Measurements from ENCODE around the gene HGD.
"Not testable (repeated sequence)": the region's sequence is repeated elsewhere in the genome, so short reads cannot be mapped to it uniquely, and the experiment has no call there.

The HGD gene

DNA sequence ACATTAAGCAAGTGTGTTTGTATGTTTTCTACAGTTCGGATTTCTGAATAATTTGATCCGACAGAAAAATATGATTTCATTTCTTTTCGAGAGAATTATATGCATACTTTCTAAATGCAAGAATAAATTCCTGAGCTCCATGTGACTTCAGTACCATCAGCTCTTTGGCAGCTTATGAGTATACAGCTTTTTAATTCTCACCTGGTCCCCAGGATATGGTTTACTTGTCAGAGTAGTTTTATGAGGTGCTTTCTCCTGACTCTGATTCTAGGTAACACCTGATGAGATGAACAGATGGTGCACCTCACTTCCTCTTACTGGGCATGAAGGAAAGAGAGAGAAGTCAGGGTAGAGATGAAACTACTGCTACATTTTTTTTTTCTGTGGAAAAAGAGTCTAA lies 3.1 kb downstream of the HGD start:
- no peak for DNase-seq (ENCODE audit: low read depth in 2 of 2)

DNA sequence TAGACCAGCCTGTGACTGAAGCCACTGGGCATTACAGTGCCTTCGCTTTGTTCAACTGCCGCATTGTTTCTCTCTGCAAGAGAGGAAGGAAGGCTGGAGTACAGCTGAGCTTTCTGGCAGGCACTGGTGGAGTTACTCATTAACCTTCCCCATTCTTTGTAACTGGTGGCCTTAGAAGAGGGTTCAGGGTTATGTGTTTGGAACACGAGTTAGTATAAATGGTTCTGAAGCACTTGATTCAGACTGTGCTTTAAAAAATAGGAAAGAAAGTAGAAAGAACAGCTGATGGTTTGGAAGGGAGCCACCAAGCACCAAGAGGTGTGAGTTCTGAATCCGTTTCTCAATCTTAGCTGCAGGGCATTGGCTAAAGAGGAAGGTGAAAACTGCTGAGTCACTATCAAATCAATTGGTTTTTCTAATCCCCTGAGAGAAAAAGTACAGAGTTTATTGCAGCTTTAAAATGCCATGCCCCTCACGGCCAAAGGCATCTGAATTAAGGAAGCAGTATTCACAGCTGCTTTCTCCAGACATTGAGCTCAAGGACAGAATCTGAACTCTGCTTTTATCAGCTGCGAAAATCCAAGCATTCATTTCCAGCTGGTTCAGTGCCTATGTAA lies 3.6 kb downstream of the HGD start:
- no peak for DNase-seq (ENCODE audit: low read depth in 2 of 2)

DNA sequence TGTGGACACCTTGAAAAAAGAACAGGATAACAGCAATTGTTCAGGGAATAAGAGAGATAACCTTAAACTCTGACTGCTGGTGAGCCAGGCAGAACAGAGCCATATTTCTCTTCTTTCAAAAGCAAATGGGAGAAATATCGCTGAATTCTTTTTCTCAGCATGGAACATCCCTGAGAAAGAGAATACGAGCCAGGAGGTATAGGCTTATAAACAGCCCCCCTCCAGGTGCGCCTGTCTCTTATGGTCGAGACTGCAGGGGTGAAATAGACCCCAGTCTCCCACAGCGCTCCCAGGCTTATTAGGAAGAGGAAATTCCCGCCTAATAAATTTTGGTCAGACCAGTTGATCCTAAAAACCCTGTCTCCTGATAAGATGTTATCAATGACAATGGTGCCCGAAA lies 4.8 kb downstream of the HGD start:
- not testable (repeated sequence) for DNase-seq (ENCODE audit: low read depth in 2 of 2)

DNA sequence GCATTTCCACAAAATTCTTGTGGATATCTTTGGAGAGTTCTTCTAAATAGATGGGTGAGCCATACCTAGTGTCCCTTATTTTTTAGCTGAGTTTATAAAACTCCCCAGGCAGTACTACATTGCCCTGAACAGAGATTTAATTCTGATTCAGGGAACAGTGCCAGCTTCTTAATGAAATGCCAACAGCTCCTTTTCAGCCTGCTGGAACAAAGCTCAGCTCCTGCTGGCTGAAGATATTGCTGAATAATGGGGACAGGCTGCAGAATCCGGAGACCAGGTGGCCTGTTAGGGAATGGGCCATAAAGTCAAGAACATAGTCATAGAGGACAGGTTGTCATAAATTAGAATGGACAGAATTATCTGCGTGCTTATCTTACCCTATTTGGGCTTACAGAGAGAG lies 8.9 kb downstream of the HGD start:
- no peak for DNase-seq (ENCODE audit: low read depth in 2 of 2)

DNA sequence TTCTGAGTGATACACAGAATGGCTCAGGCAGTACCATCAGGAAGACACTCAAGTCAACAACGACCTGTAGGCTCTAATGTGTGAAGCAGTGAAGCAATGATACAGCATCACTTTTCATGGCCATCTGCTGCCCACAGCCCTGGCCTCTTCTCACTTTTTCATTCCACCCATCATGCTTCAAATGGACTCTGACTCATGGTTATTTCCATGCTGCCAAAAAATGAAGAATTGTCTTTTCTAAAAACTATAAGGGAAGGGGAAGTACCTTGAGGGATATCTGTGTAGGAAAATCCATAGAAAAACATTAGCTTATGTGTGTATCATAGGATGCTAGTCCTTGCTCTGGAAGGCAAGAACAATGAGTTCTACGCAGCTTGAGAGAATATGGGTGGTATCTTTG lies 11.5 kb downstream of the HGD start:
- DNase-seq (ENCODE audit: low read depth in 2 of 2), result no peak

DNA sequence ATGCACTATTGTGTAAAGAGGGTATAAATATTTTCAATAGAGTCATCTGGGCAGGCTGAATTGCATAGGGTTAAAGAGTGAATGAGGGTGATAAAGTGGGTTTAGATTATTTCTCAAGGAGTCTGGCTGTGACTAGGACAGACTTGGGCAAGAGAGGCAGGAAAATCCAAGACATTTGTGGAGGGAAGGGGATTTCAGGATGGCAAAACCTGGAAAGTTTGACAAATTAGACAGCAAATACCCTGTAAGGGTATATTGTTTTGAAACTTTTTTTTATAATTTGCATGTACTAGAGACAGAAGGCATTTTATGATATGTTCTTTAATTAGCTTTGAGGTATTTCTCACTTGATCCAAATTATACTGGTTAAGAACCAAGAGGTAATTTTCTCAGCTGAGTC lies 17.1 kb downstream of the HGD start:
- DNase-seq (ENCODE audit: low read depth in 2 of 2), result no peak

DNA sequence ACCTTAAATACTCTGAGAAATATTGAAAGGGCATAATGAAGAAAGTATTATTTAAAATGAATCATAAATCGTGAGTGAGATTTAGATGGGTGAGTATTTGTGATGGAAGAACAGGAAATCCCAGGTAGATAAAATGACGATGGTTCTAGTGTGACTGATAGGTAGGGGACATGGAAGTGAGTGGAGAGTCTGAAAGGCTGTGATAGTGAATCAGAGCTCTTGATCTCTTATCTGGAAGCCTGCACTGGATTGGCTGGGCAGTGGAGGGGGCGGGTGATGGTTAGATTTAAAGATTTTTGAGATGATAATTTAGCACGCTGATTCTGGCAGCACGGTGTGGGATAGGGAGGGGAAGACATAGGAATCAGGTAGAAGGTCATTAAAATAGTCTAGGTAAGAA lies 20.1 kb downstream of the HGD start:
- no peak for DNase-seq (ENCODE audit: low read depth in 2 of 2)

DNA sequence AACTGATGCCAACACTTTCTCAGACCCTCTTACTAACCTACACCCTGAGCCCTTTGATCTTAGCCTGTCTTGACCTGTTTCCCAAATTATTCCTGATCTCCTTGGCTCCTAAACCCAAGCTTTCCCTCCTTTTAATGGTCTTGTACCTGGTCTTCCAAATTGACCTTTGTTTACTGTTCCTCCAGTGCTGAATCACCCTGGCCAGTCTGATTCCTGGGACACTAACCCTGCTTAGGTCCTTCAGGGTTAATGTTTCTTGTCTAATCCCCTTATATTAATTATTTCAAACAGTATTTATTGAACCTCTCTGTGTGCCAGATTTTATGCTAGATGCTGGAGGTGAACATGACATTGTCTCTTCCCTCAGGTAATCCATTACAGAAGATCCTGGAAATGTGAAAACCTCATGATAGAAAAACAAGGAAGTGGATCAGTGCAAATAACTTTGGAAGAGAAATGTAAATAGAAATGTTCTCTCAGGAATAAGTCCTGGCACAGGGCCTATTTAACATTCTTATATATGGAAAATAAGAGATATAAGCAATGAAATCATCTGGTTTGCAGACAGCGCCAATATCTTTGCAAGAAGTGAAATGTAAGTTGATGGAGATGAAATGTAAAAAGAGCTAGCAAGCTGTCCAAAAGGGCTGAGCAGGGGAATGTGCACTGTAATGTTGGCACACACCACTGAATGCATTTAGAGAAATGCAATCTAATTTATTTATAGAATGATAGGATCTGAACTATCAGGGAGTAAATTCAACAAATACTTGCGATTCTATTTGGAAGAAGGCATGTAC lies 20.7 kb downstream of the HGD start:
- no peak for DNase-seq (ENCODE audit: low read depth in 2 of 2)

DNA sequence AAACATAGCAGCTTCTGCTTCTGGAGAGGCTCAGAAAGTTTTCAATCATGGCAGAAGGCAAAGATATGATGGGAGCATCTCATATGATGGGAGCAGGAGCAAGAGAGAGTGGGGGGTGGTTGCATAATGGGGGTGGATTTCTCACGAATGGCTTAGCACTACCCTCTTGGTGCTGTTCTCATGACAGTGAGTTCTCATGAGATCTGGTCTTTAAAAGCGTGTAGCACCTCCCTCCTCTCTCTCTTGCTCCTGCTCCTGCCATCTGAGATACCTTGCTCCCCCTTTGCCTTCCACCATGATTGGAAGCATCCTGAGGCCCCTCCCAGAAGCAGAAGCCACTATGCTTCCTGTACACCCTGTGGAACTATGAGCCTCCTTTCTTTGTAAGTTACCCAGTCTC lies 22.2 kb downstream of the HGD start:
- DNase-seq (ENCODE audit: low read depth in 2 of 2), result no peak

DNA sequence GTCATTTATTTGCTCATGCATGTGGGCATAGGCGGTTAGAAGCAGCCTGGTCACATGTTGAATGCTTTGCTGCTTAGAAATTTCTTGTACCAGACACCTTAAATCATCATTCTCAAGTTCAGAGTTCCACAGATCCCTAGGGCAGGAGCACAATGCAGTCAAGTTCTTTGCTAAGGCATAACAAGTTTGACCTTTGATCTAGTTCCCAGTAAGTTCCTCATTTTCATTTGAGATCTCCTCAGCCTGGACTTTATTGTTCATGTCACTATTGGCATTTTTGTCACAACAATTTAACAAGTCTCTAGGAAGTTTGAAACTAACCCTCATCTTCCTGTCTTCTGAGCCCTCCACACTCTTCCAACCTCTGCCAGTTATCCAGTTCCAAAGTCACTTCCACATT lies 22.8 kb downstream of the HGD start:
- DNase-seq (ENCODE audit: low read depth in 2 of 2), result no peak

DNA sequence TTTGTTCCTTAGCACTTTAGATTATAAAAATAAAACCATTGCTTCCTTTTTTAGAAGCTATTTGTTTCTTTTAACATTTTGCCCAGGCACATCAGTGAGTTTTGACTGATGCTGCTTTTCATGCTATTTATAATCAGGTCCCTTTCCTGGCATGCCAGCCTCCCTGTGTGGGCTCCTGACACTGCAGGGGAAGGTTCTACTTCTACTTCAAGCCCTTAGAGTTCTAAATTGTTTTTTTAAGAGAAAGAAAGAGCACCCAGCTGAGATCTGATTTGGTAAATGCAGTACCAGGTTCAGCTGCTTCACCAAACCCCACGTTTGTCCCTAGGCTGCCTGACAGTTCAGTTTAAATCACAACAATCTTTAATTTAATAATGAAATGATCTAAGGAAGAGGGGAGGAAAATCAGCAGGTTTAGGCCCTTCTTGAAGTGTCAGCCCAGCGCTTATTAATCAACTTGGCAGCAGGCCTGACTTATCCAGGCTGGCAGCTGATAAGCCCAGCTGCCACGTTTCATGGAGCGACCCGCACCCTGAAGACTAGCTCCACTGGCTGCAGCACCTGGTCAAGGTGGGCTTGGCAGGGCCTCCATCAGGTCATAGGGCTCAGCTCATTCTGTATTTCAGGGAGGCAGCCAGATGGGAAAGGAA lies 29.0 kb downstream of the HGD start:
- DNase-seq (ENCODE audit: low read depth in 2 of 2), result no peak

DNA sequence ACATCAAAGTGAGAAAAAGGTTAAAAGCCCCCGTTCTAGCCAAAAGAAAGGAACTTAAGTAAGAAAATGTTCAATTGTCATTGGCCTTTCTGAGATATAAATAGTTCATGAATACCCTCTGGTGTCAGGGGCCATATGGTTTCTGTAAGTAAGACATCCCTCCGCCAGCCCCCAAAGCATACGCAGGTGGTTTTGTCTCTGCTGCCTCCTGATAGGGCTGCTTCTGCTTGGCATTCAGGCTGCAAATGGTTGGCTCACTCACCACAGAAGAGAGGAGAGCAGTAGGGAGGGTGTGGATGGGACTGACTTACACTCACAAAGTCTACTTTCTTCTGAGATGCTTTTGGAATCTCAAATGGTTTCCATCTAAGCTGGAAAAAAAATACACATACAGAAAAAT lies 29.8 kb downstream of the HGD start:
- no peak for DNase-seq (ENCODE audit: low read depth in 2 of 2)

DNA sequence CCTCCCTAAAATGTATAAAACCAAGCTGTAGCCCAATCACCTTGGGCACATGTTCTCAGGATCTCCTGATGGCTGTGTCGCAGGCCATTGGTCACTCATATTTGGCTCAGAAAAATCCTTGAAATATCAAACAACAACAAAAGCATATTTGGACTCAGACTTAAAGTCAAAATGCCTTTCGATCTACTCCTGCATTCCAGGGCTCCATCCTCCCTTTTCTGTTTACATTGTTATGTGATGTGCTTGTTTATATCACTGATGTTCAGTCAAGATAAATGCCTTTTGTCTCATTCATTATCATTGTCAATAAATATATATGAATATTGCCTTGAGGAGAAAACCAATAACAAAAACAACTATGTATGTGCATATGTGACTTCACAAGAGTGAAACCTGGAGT lies 31.7 kb downstream of the HGD start:
- no peak for DNase-seq (ENCODE audit: low read depth in 2 of 2)

DNA sequence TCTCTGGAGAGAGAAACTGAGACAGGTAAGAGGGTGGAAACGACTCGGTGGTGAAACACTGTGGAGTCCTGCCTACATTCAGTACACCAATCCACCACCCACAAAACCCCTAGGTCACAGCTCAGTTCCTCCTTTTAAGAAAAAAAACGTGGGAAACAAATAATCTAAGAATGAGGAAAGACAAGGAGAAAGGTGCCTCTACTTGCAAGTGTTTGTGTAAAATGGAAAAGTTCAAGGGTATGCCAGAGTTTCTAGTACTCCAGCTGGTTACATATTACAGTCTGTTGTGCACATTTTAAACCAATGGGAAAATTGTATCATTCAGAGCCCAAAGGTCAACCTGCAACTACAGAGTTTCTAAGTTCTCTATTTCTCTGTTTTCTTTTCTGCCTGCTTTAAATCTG lies 32.2 kb downstream of the HGD start:
- DNase-seq (ENCODE audit: low read depth in 2 of 2), result no peak

DNA sequence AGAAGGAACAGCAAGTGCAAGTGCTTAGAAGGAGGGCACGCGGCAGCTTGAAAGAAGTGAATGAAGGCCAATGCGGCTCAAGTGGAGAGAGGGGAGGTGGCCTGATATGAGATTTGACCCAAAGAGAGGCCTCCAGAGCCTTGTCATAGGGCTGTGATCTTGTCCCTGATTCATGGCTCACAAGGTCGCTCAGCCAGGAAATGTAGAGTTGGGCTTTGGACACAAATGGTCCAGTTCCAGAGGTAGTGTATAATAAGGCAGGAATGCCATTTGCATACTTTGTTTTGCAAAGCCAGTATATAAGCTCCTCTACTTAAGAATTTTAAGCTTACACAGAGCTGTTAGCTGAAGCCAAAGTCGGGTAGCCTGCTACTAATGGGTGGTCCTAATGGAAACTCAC lies 33.7 kb downstream of the HGD start:
- no peak for DNase-seq (ENCODE audit: low read depth in 2 of 2)

DNA sequence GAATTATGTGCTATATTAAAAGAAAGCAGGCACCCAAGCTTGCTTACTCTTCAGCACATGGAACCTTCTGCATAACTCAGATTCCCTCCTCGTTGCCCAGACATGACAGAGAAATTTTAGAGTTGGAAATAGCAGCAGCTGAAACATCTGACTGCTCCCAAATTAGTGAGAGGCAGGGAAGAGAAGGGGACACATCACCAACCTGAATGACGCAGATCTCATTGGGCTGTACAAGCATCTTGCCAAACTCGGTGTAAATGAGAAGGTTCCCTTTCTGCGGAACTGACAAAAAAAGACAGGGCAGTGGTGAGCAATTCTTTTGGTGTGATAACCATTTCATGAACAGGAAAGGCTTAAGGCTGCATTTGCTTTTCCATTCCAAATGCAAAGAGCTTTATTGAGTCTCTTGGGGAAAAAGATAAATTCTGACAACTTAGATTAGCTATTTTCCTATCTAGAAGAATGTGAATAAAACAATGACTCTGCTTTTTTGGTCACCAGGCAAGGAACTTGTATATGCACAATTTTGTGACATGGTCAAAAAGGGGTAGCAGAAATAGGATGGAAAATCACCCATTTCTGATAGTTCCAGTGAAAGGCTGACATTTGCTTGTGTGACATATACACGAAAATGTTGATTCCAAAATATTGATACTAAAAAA lies 35.1 kb downstream of the HGD start:
- no peak for DNase-seq (ENCODE audit: low read depth in 2 of 2)

DNA sequence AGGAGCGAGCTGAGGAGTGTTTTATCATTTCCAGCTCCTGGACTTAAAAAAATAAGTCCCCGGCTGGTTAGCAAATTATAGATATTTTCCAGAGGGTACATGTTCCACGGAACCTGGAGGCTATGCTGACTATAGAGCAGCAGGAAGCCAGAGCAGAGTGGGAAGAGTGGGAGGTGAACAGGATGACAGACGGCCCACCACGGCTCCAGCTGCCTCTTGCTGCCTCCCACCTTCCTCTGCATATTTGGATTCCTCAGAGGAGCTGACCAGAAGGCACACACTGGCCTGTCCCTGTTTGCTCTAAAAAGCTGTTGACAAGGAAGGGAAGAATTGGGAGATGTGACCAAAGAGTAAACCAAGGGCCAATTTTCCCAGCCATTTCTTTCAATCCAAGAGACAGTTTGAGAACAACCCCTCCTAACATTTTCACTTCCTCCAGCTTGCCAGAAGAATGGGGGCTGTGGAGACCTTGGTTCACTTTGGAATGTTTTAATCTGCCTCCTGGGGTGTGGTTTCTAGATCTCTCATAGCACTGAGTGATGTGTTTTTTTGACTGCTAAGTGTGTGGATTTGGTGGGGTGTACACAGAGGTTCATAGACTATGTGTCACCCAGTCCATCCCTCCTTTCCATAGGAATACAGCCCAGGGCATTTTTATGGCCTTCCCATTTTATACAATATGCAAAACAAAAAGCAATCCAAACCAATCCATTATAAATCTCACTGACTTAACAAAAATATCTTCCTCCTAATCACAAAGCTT lies 36.8 kb downstream of the HGD start:
- no peak for DNase-seq (ENCODE audit: low read depth in 2 of 2)

DNA sequence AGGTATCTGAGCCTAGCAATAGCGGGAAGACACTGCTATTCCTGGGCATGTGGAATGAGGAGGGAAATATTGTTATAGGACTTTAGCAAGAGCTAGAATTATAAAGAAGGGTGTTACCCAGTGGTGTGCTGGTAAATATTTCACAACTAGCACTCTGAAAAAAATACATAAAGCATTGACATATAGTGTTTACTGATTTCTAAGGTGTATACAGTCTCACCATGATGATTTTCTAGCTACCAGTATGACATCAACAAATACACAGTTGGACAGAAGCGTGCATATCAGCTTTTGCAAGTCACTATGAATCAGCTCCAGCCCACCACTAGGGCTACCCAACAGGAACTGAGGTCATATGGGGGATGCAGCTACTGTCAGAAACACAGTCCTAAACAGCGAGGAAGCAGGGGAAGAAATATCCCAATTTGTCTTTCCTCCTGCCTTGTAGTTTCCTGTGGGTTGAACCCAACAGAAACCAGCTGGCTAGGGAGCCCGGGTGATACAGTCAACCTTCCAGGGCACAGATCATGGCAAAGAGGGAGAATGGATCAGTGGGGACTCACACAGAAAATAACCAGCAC lies 39.6 kb downstream of the HGD start:
- no peak for DNase-seq (ENCODE audit: low read depth in 2 of 2)

DNA sequence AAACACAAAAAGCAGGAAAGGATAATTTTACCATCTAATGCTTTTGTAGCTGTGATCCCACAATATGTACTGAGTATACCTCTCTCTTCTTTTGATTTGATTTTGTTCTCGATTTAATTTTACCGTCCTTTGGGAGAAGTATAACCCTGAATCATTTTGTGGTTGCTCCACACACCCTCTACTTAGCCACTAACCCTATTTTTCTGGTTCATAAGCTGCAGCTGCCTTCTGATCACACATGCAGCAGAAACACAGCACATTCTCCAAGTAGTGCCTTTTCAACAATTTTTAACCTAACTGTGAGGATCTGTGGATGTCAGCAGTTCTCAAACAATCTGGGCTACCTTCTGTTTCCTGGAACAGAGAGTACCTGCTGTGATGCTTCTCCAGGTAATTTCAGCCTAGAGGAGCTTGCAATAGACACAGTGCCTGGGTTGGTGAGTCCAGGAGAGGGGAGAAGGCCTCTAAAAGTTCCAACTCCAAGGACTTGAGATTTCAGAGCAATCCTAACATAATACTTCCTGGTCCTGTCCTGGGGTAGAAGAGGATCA lies 40.3 kb downstream of the HGD start:
- DNase-seq (ENCODE audit: low read depth in 2 of 2), result no peak

DNA sequence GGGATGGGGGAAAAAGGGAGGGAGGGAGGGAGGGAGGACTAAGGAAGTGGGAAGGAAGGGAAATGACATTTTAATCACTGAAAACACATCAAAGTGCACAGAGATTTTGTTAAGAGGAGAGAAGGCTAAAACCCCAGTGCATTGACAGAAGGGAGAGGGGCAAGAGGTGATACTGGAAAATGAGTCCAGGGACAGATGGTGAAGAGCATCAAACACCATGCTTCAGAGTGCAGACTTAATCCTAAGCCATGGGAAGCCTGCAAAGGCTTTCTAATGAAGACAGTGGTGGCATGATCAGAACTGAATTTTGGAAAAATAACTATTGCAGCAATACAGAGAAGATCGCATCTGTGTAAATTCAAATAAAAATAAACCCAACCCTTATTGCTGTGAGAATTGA lies 41.8 kb downstream of the HGD start:
- DNase-seq (ENCODE audit: low read depth in 2 of 2), result no peak

DNA sequence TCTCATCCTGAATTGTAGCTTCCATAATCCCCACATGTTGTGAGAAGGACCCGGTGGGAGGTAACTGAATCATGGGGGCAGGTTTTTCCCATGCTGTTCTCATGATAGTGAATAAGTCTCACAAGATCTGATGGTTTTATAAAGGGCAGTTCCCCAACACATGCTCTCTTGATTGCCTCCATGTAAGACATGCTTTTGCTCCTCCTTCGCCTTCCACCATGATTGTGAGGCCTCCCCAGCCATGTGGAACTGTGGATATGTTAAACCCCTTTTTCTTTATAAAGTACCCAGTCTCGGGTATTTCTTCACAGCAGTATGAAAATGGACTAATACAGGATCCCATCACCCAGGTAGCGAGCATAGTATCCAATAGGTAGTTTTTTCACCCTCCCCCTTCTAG lies 43.2 kb downstream of the HGD start:
- DNase-seq (ENCODE audit: low read depth in 2 of 2), result not testable (repeated sequence)
